ENCODE results near the gene ZNF697. TPM values are rescaled to one million over a fixed set of nuclear protein-coding genes. Genes with fewer than 3 reads are reported as not detected.
"Not testable (repeated sequence)": the region's sequence is repeated elsewhere in the genome, so short reads cannot be mapped to it uniquely, and the experiment has no call there.

The ZNF697 gene
- total RNA-seq, 1 experiment from 2014 or later: 7.1 TPM

DNA sequence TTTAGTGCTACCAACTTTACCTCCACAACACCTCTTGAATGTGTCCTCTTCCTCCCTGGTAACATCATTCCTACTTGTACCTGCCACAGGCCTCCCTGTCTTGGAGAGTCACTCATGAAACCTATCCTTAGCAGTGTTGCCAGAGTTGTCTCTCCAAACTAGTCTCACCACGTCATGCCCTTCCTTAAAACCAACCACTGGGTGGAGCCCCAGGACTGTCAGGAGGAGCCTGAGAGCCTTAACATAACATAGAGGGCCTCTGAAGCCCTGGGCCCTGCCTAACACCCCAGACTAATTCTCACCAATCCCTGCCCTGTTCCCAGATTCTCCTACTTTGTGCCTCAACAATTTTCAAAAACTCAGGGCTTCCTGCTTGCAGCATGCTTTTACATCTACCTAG, 65.3 kb downstream of the ZNF697 start:
- Histone ChIP-seq H3K27me3 (ENCODE audit: control insufficient read depth, insufficient read depth, low read length) (no peaks in the 10 kb centered on the region), H3K27ac (ENCODE audit: low read length) (no peak overlapping the region), H3K9me3 (ENCODE audit: control insufficient read depth, insufficient read depth, low read depth, low read length) (no peaks in the 10 kb centered on the region), H3K4me3 (ENCODE audit: low read depth in 2 of 2, low read length in 2 of 2) (no peak overlapping the region), H3K36me3 (ENCODE audit: control insufficient read depth, insufficient read depth, low read length) (no peaks in the 10 kb centered on the region), H3K4me1 (ENCODE audit: control insufficient read depth, insufficient read depth, low read length) (no peaks in the 10 kb centered on the region)
- in situ Hi-C loops (cut with HindIII; ENCODE audit: low pct_unique_long_range_greater_than_20kb, low sequenced_read_pairs) (no loop called here), intact Hi-C loops (cut with micrococcal nuclease; ENCODE audit: unreplicated experiment) (no loop called here)
- POLR2A ChIA-PET: no interaction called here
- ATAC-seq (peak; percentile 97), DNase-seq (ENCODE audit: low read depth, low spot score) (peak; percentile 15)
- BruUV-seq (replicated peaks): no TSS peak
- CTCF ChIA-PET: no interaction called here
- TF ChIP-seq, protein P1, sequence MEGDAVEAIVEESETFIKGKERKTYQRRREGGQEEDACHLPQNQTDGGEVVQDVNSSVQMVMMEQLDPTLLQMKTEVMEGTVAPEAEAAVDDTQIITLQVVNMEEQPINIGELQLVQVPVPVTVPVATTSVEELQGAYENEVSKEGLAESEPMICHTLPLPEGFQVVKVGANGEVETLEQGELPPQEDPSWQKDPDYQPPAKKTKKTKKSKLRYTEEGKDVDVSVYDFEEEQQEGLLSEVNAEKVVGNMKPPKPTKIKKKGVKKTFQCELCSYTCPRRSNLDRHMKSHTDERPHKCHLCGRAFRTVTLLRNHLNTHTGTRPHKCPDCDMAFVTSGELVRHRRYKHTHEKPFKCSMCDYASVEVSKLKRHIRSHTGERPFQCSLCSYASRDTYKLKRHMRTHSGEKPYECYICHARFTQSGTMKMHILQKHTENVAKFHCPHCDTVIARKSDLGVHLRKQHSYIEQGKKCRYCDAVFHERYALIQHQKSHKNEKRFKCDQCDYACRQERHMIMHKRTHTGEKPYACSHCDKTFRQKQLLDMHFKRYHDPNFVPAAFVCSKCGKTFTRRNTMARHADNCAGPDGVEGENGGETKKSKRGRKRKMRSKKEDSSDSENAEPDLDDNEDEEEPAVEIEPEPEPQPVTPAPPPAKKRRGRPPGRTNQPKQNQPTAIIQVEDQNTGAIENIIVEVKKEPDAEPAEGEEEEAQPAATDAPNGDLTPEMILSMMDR (IDR thresholded peaks at IDR 0.05): peak; percentile 77
- TF ChIP-seq SIN3A (IDR thresholded peaks at IDR 0.05; ENCODE audit: borderline replicate concordance, insufficient read depth, low read depth, low read length) (no peak), TCF7L2 (IDR thresholded peaks at IDR 0.05; ENCODE audit: low read depth, low read length) (no peak), POLR2AphosphoS5 (IDR thresholded peaks at IDR 0.05; ENCODE audit: low read depth, low read length) (no peak)
- TF ChIP-seq, protein P2, sequence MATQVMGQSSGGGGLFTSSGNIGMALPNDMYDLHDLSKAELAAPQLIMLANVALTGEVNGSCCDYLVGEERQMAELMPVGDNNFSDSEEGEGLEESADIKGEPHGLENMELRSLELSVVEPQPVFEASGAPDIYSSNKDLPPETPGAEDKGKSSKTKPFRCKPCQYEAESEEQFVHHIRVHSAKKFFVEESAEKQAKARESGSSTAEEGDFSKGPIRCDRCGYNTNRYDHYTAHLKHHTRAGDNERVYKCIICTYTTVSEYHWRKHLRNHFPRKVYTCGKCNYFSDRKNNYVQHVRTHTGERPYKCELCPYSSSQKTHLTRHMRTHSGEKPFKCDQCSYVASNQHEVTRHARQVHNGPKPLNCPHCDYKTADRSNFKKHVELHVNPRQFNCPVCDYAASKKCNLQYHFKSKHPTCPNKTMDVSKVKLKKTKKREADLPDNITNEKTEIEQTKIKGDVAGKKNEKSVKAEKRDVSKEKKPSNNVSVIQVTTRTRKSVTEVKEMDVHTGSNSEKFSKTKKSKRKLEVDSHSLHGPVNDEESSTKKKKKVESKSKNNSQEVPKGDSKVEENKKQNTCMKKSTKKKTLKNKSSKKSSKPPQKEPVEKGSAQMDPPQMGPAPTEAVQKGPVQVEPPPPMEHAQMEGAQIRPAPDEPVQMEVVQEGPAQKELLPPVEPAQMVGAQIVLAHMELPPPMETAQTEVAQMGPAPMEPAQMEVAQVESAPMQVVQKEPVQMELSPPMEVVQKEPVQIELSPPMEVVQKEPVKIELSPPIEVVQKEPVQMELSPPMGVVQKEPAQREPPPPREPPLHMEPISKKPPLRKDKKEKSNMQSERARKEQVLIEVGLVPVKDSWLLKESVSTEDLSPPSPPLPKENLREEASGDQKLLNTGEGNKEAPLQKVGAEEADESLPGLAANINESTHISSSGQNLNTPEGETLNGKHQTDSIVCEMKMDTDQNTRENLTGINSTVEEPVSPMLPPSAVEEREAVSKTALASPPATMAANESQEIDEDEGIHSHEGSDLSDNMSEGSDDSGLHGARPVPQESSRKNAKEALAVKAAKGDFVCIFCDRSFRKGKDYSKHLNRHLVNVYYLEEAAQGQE (IDR thresholded peaks at IDR 0.05; ENCODE audit: insufficient read depth in 1 of 2, low read depth in 2 of 2, low read length in 1 of 2): no peak

DNA sequence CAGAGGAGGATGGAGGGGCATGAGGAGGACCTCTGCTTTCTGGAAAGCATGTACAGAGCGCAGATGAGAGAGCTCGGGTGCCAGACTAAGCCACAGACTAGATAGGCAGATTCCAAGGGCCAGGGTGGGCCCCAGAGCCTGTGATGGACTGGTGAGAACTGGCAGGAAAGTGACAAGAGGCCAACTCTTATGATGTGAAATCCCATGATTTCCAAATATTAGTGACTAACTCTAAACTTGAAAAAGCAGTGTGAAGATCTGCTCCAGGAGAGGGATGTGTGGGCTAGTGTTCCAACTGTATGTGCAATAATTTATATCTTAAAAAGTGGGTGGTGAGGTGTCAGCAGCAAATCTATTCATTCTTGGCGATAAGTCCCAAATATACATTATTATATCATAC, 67.0 kb downstream of the ZNF697 start:
- BruUV-seq (replicated peaks); H3K4me3 ChIP-seq (ENCODE audit: low read depth in 2 of 2, low read length in 2 of 2); H3K27me3 ChIP-seq (ENCODE audit: control insufficient read depth, insufficient read depth, low read length); H3K9me3 ChIP-seq (ENCODE audit: control insufficient read depth, insufficient read depth, low read depth, low read length); H3K36me3 ChIP-seq (ENCODE audit: control insufficient read depth, insufficient read depth, low read length); POLR2A ChIA-PET; intact Hi-C loops (cut with micrococcal nuclease; ENCODE audit: unreplicated experiment); H3K27ac ChIP-seq (ENCODE audit: low read length); ATAC-seq; CTCF ChIA-PET; H3K4me1 ChIP-seq (ENCODE audit: control insufficient read depth, insufficient read depth, low read length); DNase-seq (ENCODE audit: low read depth, low spot score); in situ Hi-C loops (cut with HindIII; ENCODE audit: low pct_unique_long_range_greater_than_20kb, low sequenced_read_pairs): not testable (repeated sequence)

DNA sequence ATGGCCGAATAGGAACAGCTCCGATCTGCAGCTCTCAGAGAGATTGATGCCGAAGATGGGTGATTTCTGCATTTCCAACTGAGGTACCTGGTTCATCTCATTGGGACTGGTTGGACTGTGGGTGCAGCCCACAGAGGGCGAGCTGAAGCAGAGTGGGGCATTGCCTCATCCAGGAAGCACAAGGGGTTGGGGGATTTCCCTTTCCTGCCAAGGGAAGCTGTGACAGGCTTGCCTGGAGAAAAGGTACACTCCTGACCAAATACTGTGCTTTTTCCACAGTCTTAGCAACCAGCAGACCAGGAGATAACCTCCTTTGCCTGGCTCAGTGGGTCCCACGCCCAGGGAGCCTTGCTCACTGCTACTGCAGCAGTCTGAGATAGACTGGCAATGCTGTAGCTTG, 74.2 kb downstream of the ZNF697 start:
- intact Hi-C loops (cut with micrococcal nuclease; ENCODE audit: unreplicated experiment): no loop called here
- in situ Hi-C loops (cut with HindIII; ENCODE audit: low pct_unique_long_range_greater_than_20kb, low sequenced_read_pairs): no loop called here
- CTCF ChIA-PET: no interaction called here

More for the DNA sequence above, 74.2 kb downstream of the ZNF697 start:
- Histone ChIP-seq H3K27ac (ENCODE audit: low read length) (no peak overlapping the region), H3K36me3 (ENCODE audit: control insufficient read depth, insufficient read depth, low read length) (no peaks in the 10 kb centered on the region), H3K9me3 (ENCODE audit: control insufficient read depth, insufficient read depth, low read depth, low read length) (no peaks in the 10 kb centered on the region), H3K27me3 (ENCODE audit: control insufficient read depth, insufficient read depth, low read length) (0 out of 2 replicates have a peak, but pooled peaks cover 6% of the 10 kb centered on the region), H3K4me3 (ENCODE audit: low read depth in 2 of 2, low read length in 2 of 2) (no peak overlapping the region), H3K4me1 (ENCODE audit: control insufficient read depth, insufficient read depth, low read length) (no peaks in the 10 kb centered on the region)
- POLR2A ChIA-PET: interaction anchor here (0.5 kb wide), 1 partner anchor 107 kb away, joined by 3 read pairs; no protein-coding TSS in a partner anchor
- no TSS peak for BruUV-seq (replicated peaks)
- DNase-seq (ENCODE audit: low read depth, low spot score): no peak
- TF ChIP-seq, protein P1 (IDR thresholded peaks at IDR 0.05): no peak
- no peak for TF ChIP-seq SIN3A (IDR thresholded peaks at IDR 0.05; ENCODE audit: borderline replicate concordance, insufficient read depth, low read depth, low read length)
- no peak for TF ChIP-seq TCF7L2 (IDR thresholded peaks at IDR 0.05; ENCODE audit: low read depth, low read length)
- TF ChIP-seq, protein P2 (IDR thresholded peaks at IDR 0.05; ENCODE audit: insufficient read depth in 1 of 2, low read depth in 2 of 2, low read length in 1 of 2): no peak
- no peak for TF ChIP-seq POLR2AphosphoS5 (IDR thresholded peaks at IDR 0.05; ENCODE audit: low read depth, low read length)
- no peak for ATAC-seq

All from Panc1 (cell line).